Suppressor macrophage treated with lipopolysaccharide for 4 hours (primary cell): ENCODE data around the gene TMEM223.
"Not testable (repeated sequence)": the region's sequence is repeated elsewhere in the genome, so short reads cannot be mapped to it uniquely, and the experiment has no call there.

ENCODE experiments used
- DNase-seq: peaks from one replicate; pipeline ENCODE4 v3.0.0-alpha.2; 2020

The TMEM223 gene

GRCh38 chr11:62791501-62792201, at the start of gene TMEM223:
Gene TMEM223, minus strand, starts transcription at chr11:62792006. Its CDS starts 12 bp downstream, at chr11:62791994.
- peak; percentile 87 for DNase-seq

- peak; percentile 93 for DNase-seq
These were observed 49.0 kb upstream of the TMEM223 start for GRCh38 chr11:62840721-62841360.

GRCh38 chr11:62839050-62839945, 47.5 kb upstream of the TMEM223 start, which contains the start of gene WDR74:
Gene WDR74, minus strand, starts transcription at chr11:62839590. Its CDS starts 20 bp downstream, at chr11:62839570.
- DNase-seq: peak; percentile 97

- DNase-seq: no peak
These were observed 43.5 kb upstream of the TMEM223 start for GRCh38 chr11:62835336-62835735.

GRCh38 chr11:62832336-62833234, 40.8 kb upstream of the TMEM223 start, which contains the start of gene TEX54:
Gene TEX54, minus strand, starts transcription at chr11:62832841.
- peak; percentile 23 for DNase-seq

GRCh38 chr11:62831520-62832335, 39.9 kb upstream of the TMEM223 start, which contains the start of gene STX5:
Gene STX5, minus strand, starts transcription at chr11:62832051. Its CDS starts 808 bp downstream, at chr11:62831243.
- DNase-seq: peak; percentile 99

- no peak for DNase-seq
These were observed 39.2 kb upstream of the TMEM223 start for GRCh38 chr11:62830904-62831519.

GRCh38 chr11:62828130-62828529, 36.3 kb upstream of the TMEM223 start:
- DNase-seq: not testable (repeated sequence)

- no peak for DNase-seq
These were observed 31.9 kb upstream of the TMEM223 start for GRCh38 chr11:62823677-62824076.

GRCh38 chr11:62817129-62817528, 25.3 kb upstream of the TMEM223 start:
- peak; percentile 51 for DNase-seq

- peak; percentile 68 for DNase-seq
These were observed 24.8 kb upstream of the TMEM223 start for GRCh38 chr11:62816557-62816956.

GRCh38 chr11:62811659-62812058, 19.9 kb upstream of the TMEM223 start:
- no peak for DNase-seq

- DNase-seq: no peak
These were observed 18.9 kb upstream of the TMEM223 start for GRCh38 chr11:62810748-62811147.

- DNase-seq: peak; percentile 94
These were observed 14.9 kb upstream of the TMEM223 start for GRCh38 chr11:62806611-62807121.

- DNase-seq: no peak
These were observed 14.2 kb upstream of the TMEM223 start for GRCh38 chr11:62805961-62806441.

GRCh38 chr11:62805076-62805892, 13.5 kb upstream of the TMEM223 start, which contains the start of gene NXF1:
Gene NXF1, minus strand, starts transcription at chr11:62805440. Its CDS starts 84 bp downstream, at chr11:62805356.
- peak; percentile 99 for DNase-seq

- peak; percentile 61 for DNase-seq
These were observed 12.7 kb upstream of the TMEM223 start for GRCh38 chr11:62804310-62805075.

- no peak for DNase-seq
These were observed 9.3 kb upstream of the TMEM223 start for GRCh38 chr11:62801071-62801470.
